Calu3 (cell line): ENCODE data around the gene B4GALT7. TPM values are rescaled to one million over a fixed set of nuclear protein-coding genes. Genes with fewer than 3 reads are reported as not detected.

ENCODE experiments used
- BruUV-seq: library from RNA; stranded (reverse); fragments of 400-500 nt; replicated peaks from 2 replicates; lab custom pipeline; 2021; lab: Mats Ljungman, UMichigan
- CTCF ChIA-PET: fragments of 300-600 bp; sonication (Branson Sonifier 250); formaldehyde crosslinking; loops from one replicate; lab custom pipeline; 2022; ENCODE audit warnings: antibody characterized with exemption; lab: Charles Lee
- DNase-seq: peaks from one replicate; pipeline ENCODE4 v3.0.0; 2022
- H3K27ac Mint-ChIP-seq: one replicate; pipeline ENCODE4 v1.8.0; 2022; ENCODE audit warnings: mixed read lengths; ENCODE audit not compliant: unreplicated experiment
- H3K27me3 Mint-ChIP-seq: one replicate; pipeline ENCODE4 v1.8.0; 2022; ENCODE audit warnings: mixed read lengths; ENCODE audit not compliant: unreplicated experiment
- H3K36me3 Mint-ChIP-seq: one replicate; pipeline ENCODE4 v1.8.0; 2022; ENCODE audit warnings: mild to moderate bottlenecking, moderate library complexity, mixed read lengths; ENCODE audit not compliant: insufficient read depth, unreplicated experiment
- H3K4me1 Mint-ChIP-seq: one replicate; pipeline ENCODE4 v1.8.0; 2022; ENCODE audit warnings: mild to moderate bottlenecking, low read depth, mixed read lengths; ENCODE audit not compliant: unreplicated experiment
- H3K4me3 Mint-ChIP-seq: one replicate; pipeline ENCODE4 v1.8.0; 2022; ENCODE audit warnings: mild to moderate bottlenecking, low read depth, moderate library complexity, mixed read lengths; ENCODE audit not compliant: unreplicated experiment
- H3K9me3 Mint-ChIP-seq: one replicate; pipeline ENCODE4 v1.8.0; 2022; ENCODE audit warnings: low read depth, mixed read lengths; ENCODE audit not compliant: unreplicated experiment
- CTCF ChIP-seq: fragments of 200-600 bp; IDR thresholded peaks from one replicate; pipeline ENCODE4 v1.8.0; 2022; ENCODE audit warnings: antibody characterized with exemption; ENCODE audit not compliant: unreplicated experiment
- intact Hi-C: fragments of 100-400 bp; cut with micrococcal nuclease; formaldehyde crosslinking; loops from one replicate; pipeline ENCODE4 v1.10.0; 2022; ENCODE audit not compliant: unreplicated experiment
- total RNA-seq: library from RNA; stranded (reverse); gene quantifications from 2 replicates; pipeline ENCODE4 v1.2.3, GENCODE V29; 2022

The B4GALT7 gene
- total RNA-seq, 1 experiment from 2014 or later = 55.7 TPM

- Mint-ChIP-seq H3K4me3 (no peak overlapping the region), H3K27me3 (peaks cover 57% of the 10 kb centered on the region), H3K4me1 (peaks cover 22% of the 10 kb centered on the region), H3K36me3 (peaks cover 39% of the 10 kb centered on the region), H3K9me3 (no peaks in the 10 kb centered on the region), H3K27ac (no peak overlapping the region)
- no peak for DNase-seq
- intact Hi-C loops = loop anchor here (5.0 kb wide), 1 partner anchor 33 kb away; no protein-coding TSS in a partner anchor
- BruUV-seq = no TSS peak
- CTCF ChIA-PET = no interaction called here
- TF ChIP-seq CTCF = no peak
Observed at GRCh38 chr5:177590406-177590805, 9.5 kb upstream of the B4GALT7 start.

- Mint-ChIP-seq H3K27me3 (peaks cover 45% of the 10 kb centered on the region), H3K4me3 (peak overlapping the region; percentile 86), H3K27ac (peak overlapping the region; percentile 79), H3K4me1 (peaks cover 22% of the 10 kb centered on the region), H3K9me3 (no peaks in the 10 kb centered on the region), H3K36me3 (peaks cover 52% of the 10 kb centered on the region)
- DNase-seq = no peak
- TF ChIP-seq CTCF = no peak
- CTCF ChIA-PET = interaction anchor here (0.6 to 1.7 kb wide), 5 partner anchors 9 to 911 kb away, joined by 3 to 8 read pairs (median 4); no protein-coding TSS in a partner anchor
- intact Hi-C loops = loop anchor here (5.0 kb wide), 1 partner anchor 34 kb away; no protein-coding TSS in a partner anchor
- BruUV-seq = no TSS peak
Observed at GRCh38 chr5:177591690-177592009, 8.3 kb upstream of the B4GALT7 start.

GRCh38 chr5:177592010-177592834, 7.7 kb upstream of the B4GALT7 start, which contains the start of gene TMED9:
TSS of gene TMED9 (plus strand) at chr5:177592203. CDS start at chr5:177592215, 12 bp downstream.
- no peaks in the 10 kb centered on the region for H3K9me3 Mint-ChIP-seq
- peaks cover 22% of the 10 kb centered on the region for H3K4me1 Mint-ChIP-seq
- H3K4me3 Mint-ChIP-seq = peak within 1 kb of the TSS; percentile 86
- CTCF ChIA-PET = interaction anchor here (0.6 to 1.7 kb wide), 5 partner anchors 9 to 912 kb away, joined by 3 to 8 read pairs (median 4); no protein-coding TSS in a partner anchor
- intact Hi-C loops = loop anchor here (5.0 kb wide), 1 partner anchor 35 kb away; no protein-coding TSS in a partner anchor
- H3K36me3 Mint-ChIP-seq = peaks cover 56% of the 10 kb centered on the region
- peak within 1 kb of the TSS; percentile 79 for H3K27ac Mint-ChIP-seq
- TF ChIP-seq CTCF = no peak
- peaks cover 41% of the 10 kb centered on the region for H3K27me3 Mint-ChIP-seq
- peak; percentile 95 for DNase-seq
- no TSS peak for BruUV-seq

GRCh38 chr5:177592905-177593304, 7.0 kb upstream of the B4GALT7 start:
- TSS peak; percentile 53 for BruUV-seq
- no peaks in the 10 kb centered on the region for H3K9me3 Mint-ChIP-seq
- H3K36me3 Mint-ChIP-seq = peaks cover 56% of the 10 kb centered on the region
- CTCF ChIA-PET = interaction anchor here (1.7 kb wide), 1 partner anchor 17 kb away, joined by 4 read pairs; no protein-coding TSS in a partner anchor
- intact Hi-C loops = loop anchor here (5.0 kb wide), 1 partner anchor 36 kb away; no protein-coding TSS in a partner anchor
- peaks cover 22% of the 10 kb centered on the region for H3K4me1 Mint-ChIP-seq
- H3K27ac Mint-ChIP-seq = peak overlapping the region; percentile 79
- H3K27me3 Mint-ChIP-seq = peaks cover 36% of the 10 kb centered on the region
- TF ChIP-seq CTCF = no peak
- DNase-seq = no peak
- H3K4me3 Mint-ChIP-seq = peak overlapping the region; percentile 86
